K562 (cell line): ENCODE results near the gene SMOC2.

Experiments
- BRCA1 ChIP-seq, 2 experiments: fragments of 450-650 bp in 1 of 2; sonication (generic) in 1 of 2; formaldehyde crosslinking in 1 of 2; IDR thresholded peaks; 2 replicates each; pipeline versions ENCODE4 v1.5.0 to v1.6.1; 2017 to 2020; ENCODE audit warnings: mild to moderate bottlenecking in 1 of 2, missing genetic modification reagents in 1 of 2
- NFE2L1 ChIP-seq: fragments of 450-650 bp; IDR thresholded peaks from 2 replicates; pipeline ENCODE4 v1.6.1; 2016; ENCODE audit warnings: missing genetic modification characterization, low read depth, mild to moderate bottlenecking, missing compliant biosample characterization, moderate library complexity, borderline replicate concordance
- POLR2G ChIP-seq: fragments of 200-400 bp; formaldehyde crosslinking; IDR thresholded peaks from 2 replicates; pipeline ENCODE4 v1.6.1; 2017; ENCODE audit warnings: low read depth, mild to moderate bottlenecking, antibody characterized with exemption, low read length, moderate library complexity
- SETDB1 ChIP-seq: IDR thresholded peaks from one replicate; pipeline ENCODE4 v1.6.1; 2012; ENCODE audit warnings: low read length, control low read depth, inconsistent platforms
- ZNF431 ChIP-seq: sonication (generic); formaldehyde crosslinking; IDR thresholded peaks from 2 replicates; pipeline ENCODE4 v1.8.0; 2022; ENCODE audit warnings: mild to moderate bottlenecking, missing genetic modification reagents
- TF ChIP-seq, protein P1 (sequence below), 3 experiments: IDR thresholded peaks in 2 of 3; conservative IDR thresholded peaks in 1 of 3; 2 replicates each; pipeline ENCODE4 v1.5.1; 2011 to 2012; ENCODE audit warnings: low read length in 3 of 3, mild to moderate bottlenecking in 3 of 3, control low read depth in 2 of 3, improper control_type of control experiment in 1 of 3, inconsistent platforms in 1 of 3, low read depth in 1 of 3, mixed read lengths in 1 of 3, moderate library complexity in 1 of 3; ENCODE audit not compliant: insufficient read depth in 2 of 3
- TF ChIP-seq, protein P2 (sequence below): fragments of 250-450 bp; sonication (Bioruptor Pico); IDR thresholded peaks from 2 replicates; pipeline ENCODE4 v1.5.0; 2021; ENCODE audit warnings: mild to moderate bottlenecking, borderline replicate concordance

GRCh38 chr6:168438783-168439520 lies 2.0 kb upstream of the SMOC2 start:
- no peak for TF ChIP-seq POLR2G
- TF ChIP-seq, protein P1, sequence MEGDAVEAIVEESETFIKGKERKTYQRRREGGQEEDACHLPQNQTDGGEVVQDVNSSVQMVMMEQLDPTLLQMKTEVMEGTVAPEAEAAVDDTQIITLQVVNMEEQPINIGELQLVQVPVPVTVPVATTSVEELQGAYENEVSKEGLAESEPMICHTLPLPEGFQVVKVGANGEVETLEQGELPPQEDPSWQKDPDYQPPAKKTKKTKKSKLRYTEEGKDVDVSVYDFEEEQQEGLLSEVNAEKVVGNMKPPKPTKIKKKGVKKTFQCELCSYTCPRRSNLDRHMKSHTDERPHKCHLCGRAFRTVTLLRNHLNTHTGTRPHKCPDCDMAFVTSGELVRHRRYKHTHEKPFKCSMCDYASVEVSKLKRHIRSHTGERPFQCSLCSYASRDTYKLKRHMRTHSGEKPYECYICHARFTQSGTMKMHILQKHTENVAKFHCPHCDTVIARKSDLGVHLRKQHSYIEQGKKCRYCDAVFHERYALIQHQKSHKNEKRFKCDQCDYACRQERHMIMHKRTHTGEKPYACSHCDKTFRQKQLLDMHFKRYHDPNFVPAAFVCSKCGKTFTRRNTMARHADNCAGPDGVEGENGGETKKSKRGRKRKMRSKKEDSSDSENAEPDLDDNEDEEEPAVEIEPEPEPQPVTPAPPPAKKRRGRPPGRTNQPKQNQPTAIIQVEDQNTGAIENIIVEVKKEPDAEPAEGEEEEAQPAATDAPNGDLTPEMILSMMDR (IDR thresholded peaks at IDR 0.05 in 2 of 3, conservative IDR thresholded peaks at IDR 0.05 in 1 of 3; ENCODE audit: insufficient read depth in 2 of 3, low read depth in 1 of 3, low read length in 3 of 3): no peak
- no peak for TF ChIP-seq ZNF431 (CRISPR knock-in tag)
- TF ChIP-seq BRCA1 (IDR thresholded peaks at IDR 0.05): no peak
- no peak for TF ChIP-seq BRCA1 (CRISPR knock-in tag; IDR thresholded peaks at IDR 0.05)
- TF ChIP-seq, protein P2, sequence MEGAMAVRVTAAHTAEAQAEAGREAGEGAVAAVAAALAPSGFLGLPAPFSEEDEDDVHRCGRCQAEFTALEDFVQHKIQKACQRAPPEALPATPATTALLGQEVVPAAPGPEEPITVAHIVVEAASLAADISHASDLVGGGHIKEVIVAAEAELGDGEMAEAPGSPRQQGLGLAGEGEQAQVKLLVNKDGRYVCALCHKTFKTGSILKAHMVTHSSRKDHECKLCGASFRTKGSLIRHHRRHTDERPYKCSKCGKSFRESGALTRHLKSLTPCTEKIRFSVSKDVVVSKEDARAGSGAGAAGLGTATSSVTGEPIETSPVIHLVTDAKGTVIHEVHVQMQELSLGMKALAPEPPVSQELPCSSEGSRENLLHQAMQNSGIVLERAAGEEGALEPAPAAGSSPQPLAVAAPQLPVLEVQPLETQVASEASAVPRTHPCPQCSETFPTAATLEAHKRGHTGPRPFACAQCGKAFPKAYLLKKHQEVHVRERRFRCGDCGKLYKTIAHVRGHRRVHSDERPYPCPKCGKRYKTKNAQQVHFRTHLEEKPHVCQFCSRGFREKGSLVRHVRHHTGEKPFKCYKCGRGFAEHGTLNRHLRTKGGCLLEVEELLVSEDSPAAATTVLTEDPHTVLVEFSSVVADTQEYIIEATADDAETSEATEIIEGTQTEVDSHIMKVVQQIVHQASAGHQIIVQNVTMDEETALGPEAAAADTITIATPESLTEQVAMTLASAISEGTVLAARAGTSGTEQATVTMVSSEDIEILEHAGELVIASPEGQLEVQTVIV: no peak
- no peak for TF ChIP-seq SETDB1
- no peak for TF ChIP-seq NFE2L1 (tag)
